HCT116 (cell line): ENCODE measurements around the gene CCDC89. TPM values are rescaled to one million over a fixed set of nuclear protein-coding genes. Genes with fewer than 3 reads are reported as not detected.

Experiments
- ATAC-seq: fragments of 200-7000 bp; cut with Tn5 transposase; 2 replicates; pipeline ENCODE4 v1.9.1; 2020; ENCODE audit warnings: mild to moderate bottlenecking, moderate library complexity
- BruUV-seq: library from RNA; stranded (reverse); fragments of 400-500 nt; replicated peaks from 2 replicates; lab custom pipeline; 2021; lab: Mats Ljungman, UMichigan
- CTCF ChIA-PET: fragments of 300-600 bp; sonication (Branson Sonifier 250); formaldehyde crosslinking; loops from one replicate; lab custom pipeline; 2021; ENCODE audit warnings: antibody characterized with exemption; lab: Charles Lee
- POLR2A ChIA-PET: fragments of 300-600, 350-600 bp; sonication (Branson Sonifier 250); formaldehyde crosslinking; loops from one replicate; lab custom pipeline; 2021; ENCODE audit warnings: antibody characterized with exemption; lab: Charles Lee
- RAD21 ChIA-PET, 2 experiments: fragments of 300-600 bp; sonication (Branson Sonifier 250); formaldehyde crosslinking; loops; one replicate each; lab custom pipeline; 2023; ENCODE audit warnings: low total read pairs in 2 of 2; ENCODE audit not compliant: uncharacterized antibody in 2 of 2, unreplicated experiment in 2 of 2, low non-redundant PET in 1 of 2; lab: Charles Lee
- DNase-seq: peaks from one replicate; pipeline ENCODE4 v3.0.0-alpha.2; 2010; ENCODE audit warnings: low read depth, low spot score
- H2AFZ ChIP-seq: fragments of 200-600 bp; shearing (Covaris generic), sonication (generic); 2 replicates; pipeline ENCODE4 v1.6.1; 2017; ENCODE audit warnings: low read depth, mixed run types, mixed read lengths, antibody characterized with exemption, low read length; ENCODE audit not compliant: poor library complexity, severe bottlenecking
- H3K27ac ChIP-seq: 2 replicates; pipeline ENCODE4 v1.5.1; 2012; ENCODE audit warnings: low read depth, low read length
- H3K27me3 ChIP-seq: fragments of 200-600 bp; sonication (generic); 2 replicates; pipeline ENCODE4 v1.6.1; 2016; ENCODE audit warnings: mixed run types, low read length, mixed read lengths; ENCODE audit not compliant: insufficient read depth
- H3K36me3 ChIP-seq, 2 experiments: fragments of 200-500 bp in 1 of 2; fragments of 200-600 bp in 1 of 2; sonication (Bioruptor generic) in 1 of 2; sonication (generic) in 1 of 2; 2 replicates each; pipeline versions ENCODE4 v1.5.1 to v1.6.1; 2014 to 2016; ENCODE audit warnings: low read length in 2 of 2, inconsistent platforms in 1 of 2, mixed read lengths in 1 of 2, mixed run types in 1 of 2; ENCODE audit not compliant: insufficient read depth in 2 of 2, control insufficient read depth in 1 of 2
- H3K4me1 ChIP-seq, 2 experiments: fragments of 200-600 bp in 1 of 2; sonication (generic) in 1 of 2; 2 replicates each; pipeline versions ENCODE4 v1.5.1 to v1.6.1; 2012 to 2017; ENCODE audit warnings: low read length in 2 of 2, inconsistent platforms in 1 of 2, mild to moderate bottlenecking in 1 of 2, mixed read lengths in 1 of 2, mixed run types in 1 of 2, moderate library complexity in 1 of 2; ENCODE audit not compliant: insufficient read depth in 2 of 2, control insufficient read depth in 1 of 2
- H3K4me2 ChIP-seq: fragments of 200-600 bp; sonication (generic); 2 replicates; pipeline ENCODE4 v1.6.1; 2017; ENCODE audit warnings: mixed run types, low read length, mixed read lengths
- H3K4me3 ChIP-seq, 2 experiments: fragments of 200-600 bp in 1 of 2; sonication (generic) in 1 of 2; replicated peaks in 1 of 2; 2 replicates each; pipeline ENCODE4 v1.5.1; 2011 to 2016; ENCODE audit warnings: low read length in 2 of 2, control low read depth in 1 of 2, low read depth in 1 of 2, mild to moderate bottlenecking in 1 of 2, mixed read lengths in 1 of 2, mixed run types in 1 of 2
- H3K79me2 ChIP-seq: fragments of 200-600 bp; sonication (generic); 2 replicates; pipeline ENCODE4 v1.6.1; 2017; ENCODE audit warnings: mild to moderate bottlenecking, mixed run types, low read length, moderate library complexity, mixed read lengths; ENCODE audit not compliant: insufficient read depth
- H3K9ac ChIP-seq: fragments of 200-600 bp; sonication (generic); 2 replicates; pipeline ENCODE4 v1.6.1; 2016; ENCODE audit warnings: low read length, mixed read lengths
- H3K9me2 ChIP-seq: fragments of 200-600 bp; sonication (generic), shearing (Covaris generic); 2 replicates; pipeline ENCODE4 v1.6.1; 2017; ENCODE audit warnings: mixed run types, mild to moderate bottlenecking, moderate library complexity; ENCODE audit not compliant: insufficient read depth
- H3K9me3 ChIP-seq, 2 experiments: fragments of 200-500 bp in 1 of 2; fragments of 200-600 bp in 1 of 2; sonication (Bioruptor generic) in 1 of 2; sonication (generic) in 1 of 2; 2 replicates each; pipeline ENCODE4 v1.6.1; 2014 to 2017; ENCODE audit warnings: low read length in 2 of 2, mixed read lengths in 2 of 2, inconsistent platforms in 1 of 2, low read depth in 1 of 2, mild to moderate bottlenecking in 1 of 2, mixed run types in 1 of 2, moderate library complexity in 1 of 2; ENCODE audit not compliant: control insufficient read depth in 1 of 2, insufficient read depth in 1 of 2
- H4K20me1 ChIP-seq: fragments of 200-600 bp; sonication (generic), shearing (Covaris generic); 2 replicates; pipeline ENCODE4 v1.6.1; 2017; ENCODE audit warnings: mixed run types, mild to moderate bottlenecking, moderate library complexity; ENCODE audit not compliant: insufficient read depth
- ATF3 ChIP-seq: IDR thresholded peaks from 2 replicates; pipeline ENCODE4 v1.6.1; 2012
- CBX3 ChIP-seq: IDR thresholded peaks from 2 replicates; pipeline ENCODE4 v1.6.1; 2012; ENCODE audit warnings: low read depth
- CEBPB ChIP-seq: IDR thresholded peaks from 2 replicates; pipeline ENCODE4 v1.6.1; 2012; ENCODE audit warnings: low read depth
- EGR1 ChIP-seq: IDR thresholded peaks from 2 replicates; pipeline ENCODE4 v1.6.1; 2012; ENCODE audit warnings: low read depth
- ELF1 ChIP-seq: IDR thresholded peaks from 2 replicates; pipeline ENCODE4 v1.6.1; 2012; ENCODE audit warnings: low read depth, borderline replicate concordance
- EZH2 ChIP-seq: fragments of 200-600 bp; sonication (generic); IDR thresholded peaks from 2 replicates; pipeline ENCODE4 v1.6.1; 2017; ENCODE audit warnings: antibody characterized with exemption, mixed run types
- EZH2phosphoT487 ChIP-seq: fragments of 200-600 bp; IDR thresholded peaks from 2 replicates; pipeline ENCODE4 v1.6.1; 2018; ENCODE audit warnings: antibody characterized with exemption, borderline replicate concordance
- FOSL1 ChIP-seq: IDR thresholded peaks from 2 replicates; pipeline ENCODE4 v1.6.1; 2012; ENCODE audit warnings: low read depth
- MAX ChIP-seq: IDR thresholded peaks from 2 replicates; pipeline ENCODE4 v1.6.1; 2012
- POLR2A ChIP-seq: IDR thresholded peaks from 2 replicates; pipeline ENCODE4 v1.7.0; 2011; ENCODE audit warnings: borderline replicate concordance; ENCODE audit not compliant: insufficient read depth, insufficient read length; ENCODE audit errors: extremely low read depth
- RAD21 ChIP-seq: IDR thresholded peaks from 2 replicates; pipeline ENCODE4 v1.6.1; 2012; ENCODE audit warnings: low read depth, mild to moderate bottlenecking
- SP1 ChIP-seq: IDR thresholded peaks from 2 replicates; pipeline ENCODE4 v1.6.1; 2012; ENCODE audit warnings: low read depth
- TCF7L2 ChIP-seq: IDR thresholded peaks from 2 replicates; pipeline ENCODE4 v1.7.0; 2011; ENCODE audit warnings: borderline replicate concordance, inconsistent platforms; ENCODE audit not compliant: insufficient read depth, insufficient read length; ENCODE audit errors: extremely low read depth
- YY1 ChIP-seq: IDR thresholded peaks from 2 replicates; pipeline ENCODE4 v1.6.1; 2011; ENCODE audit warnings: low read length, low read depth, moderate library complexity, mild to moderate bottlenecking; ENCODE audit not compliant: insufficient replicate concordance; ENCODE audit errors: extremely low read depth
- ZFX ChIP-seq: fragments of 450-650 bp; IDR thresholded peaks from 2 replicates; pipeline ENCODE4 v1.6.1; 2017
- ZNF274 ChIP-seq: fragments of 200-500 bp; sonication (Bioruptor generic); IDR thresholded peaks from 2 replicates; pipeline ENCODE4 v1.6.1; 2014; ENCODE audit warnings: mild to moderate bottlenecking, low read depth, low read length, inconsistent platforms
- intact Hi-C: fragments of 100-400 bp; cut with micrococcal nuclease; formaldehyde crosslinking; loops from 2 replicates; pipeline ENCODE4 v1.10.0; 2022
- total RNA-seq: library from RNA; stranded (reverse); gene quantifications from one replicate; pipeline ENCODE4 v1.2.1, GENCODE V29; 2021; ENCODE audit not compliant: unreplicated experiment

The CCDC89 gene
- total RNA-seq, 1 experiment from 2014 or later, result 0.22 TPM

- TF ChIP-seq FOSL1 (no peak), ZFX (no peak), YY1 (no peak), CBX3 (no peak)
These were observed 22.8 kb downstream of the CCDC89 start (continued) for GRCh38 chr11:85663080-85663752.

- no peak for DNase-seq
- H3K27me3 ChIP-seq, result no peaks in the 10 kb centered on the region
- H3K4me1 ChIP-seq, result peaks cover 6 to 23% of the 10 kb centered on the region in 2 experiments; a peak in 3 of 4 replicates
- H3K4me2 ChIP-seq, result peak overlapping the region; percentile 88; the same call in 1 of the 2 replicates
- no peaks in the 10 kb centered on the region for H3K9me2 ChIP-seq
- ATAC-seq, result no peak
- no TSS peak for BruUV-seq
- no peak for TF ChIP-seq ATF3
- no peak for TF ChIP-seq CEBPB
- TF ChIP-seq RAD21, result no peak
- no peak for TF ChIP-seq EZH2phosphoT487
- TF ChIP-seq FOSL1, result no peak
- no peak for TF ChIP-seq TCF7L2
- no peak for TF ChIP-seq POLR2A
- TF ChIP-seq MAX, result no peak
- TF ChIP-seq SP1, result no peak
- TF ChIP-seq EGR1, result no peak
- TF ChIP-seq EZH2, result no peak
- no peak for TF ChIP-seq ELF1
- no peak for TF ChIP-seq ZNF274
- H3K36me3 ChIP-seq, result peaks cover 37 to 43% of the 10 kb centered on the region in 2 experiments
- intact Hi-C loops, result no loop called here
- RAD21 ChIA-PET, result no interaction called here
- H3K9ac ChIP-seq, result no peak overlapping the region
- no peak overlapping the region for H3K4me3 ChIP-seq
- no peak overlapping the region for H3K27ac ChIP-seq
- CTCF ChIA-PET, result no interaction called here
- H2AFZ ChIP-seq, result no peak overlapping the region
- POLR2A ChIA-PET, result no interaction called here
- H3K79me2 ChIP-seq, result peaks cover 78% of the 10 kb centered on the region
- no peaks in the 10 kb centered on the region for H3K9me3 ChIP-seq
- H4K20me1 ChIP-seq, result peaks cover 61% of the 10 kb centered on the region
These were observed 23.9 kb downstream of the CCDC89 start for GRCh38 chr11:85661972-85662664.
